GM12878 (cell line): ENCODE data around the gene IFRD1. TPM values are rescaled to one million over a fixed set of nuclear protein-coding genes. Genes with fewer than 3 reads are reported as not detected.

Experiments
- ATAC-seq: fragments of 200-7000 bp; cut with Tn5 transposase; 3 replicates; pipeline ENCODE4 v1.9.1; 2020; ENCODE audit warnings: mild to moderate bottlenecking, moderate library complexity
- BruUV-seq: library from RNA; stranded (reverse); fragments of 400-500 nt; replicated peaks from 2 replicates; lab custom pipeline; 2021; lab: Mats Ljungman, UMichigan
- CTCF ChIA-PET: fragments of 300-600 bp; sonication (Branson Sonifier 250); formaldehyde crosslinking; extraction: SDS; loops from one replicate; lab custom pipeline; 2021; ENCODE audit warnings: inconsistent platforms; lab: Yijun Ruan, JAX
- POLR2A ChIA-PET: fragments of 350-600 bp; formaldehyde crosslinking; extraction: SDS; loops from one replicate; lab custom pipeline; 2021; ENCODE audit warnings: inconsistent platforms; lab: Charles Lee
- RAD21 ChIA-PET: fragments of 300-600 bp; sonication (Branson Sonifier 250); formaldehyde crosslinking; loops from one replicate; lab custom pipeline; 2023; ENCODE audit warnings: antibody characterized with exemption; ENCODE audit not compliant: unreplicated experiment; lab: Charles Lee
- SMC1A ChIA-PET: fragments of 300-600 bp; sonication (Branson Sonifier 250); formaldehyde crosslinking; loops from one replicate; lab custom pipeline; 2023; ENCODE audit not compliant: unreplicated experiment, uncharacterized antibody; lab: Charles Lee
- DNase-seq: peaks from one replicate; pipeline ENCODE4 v3.0.0-alpha.2; 2011; ENCODE audit warnings: low read depth, low spot score
- FAIRE-seq: peaks from 3 replicates; lab custom pipeline; 2011; peaks lifted over from hg19 to GRCh38; lab: Jason Lieb, UNC
- H2AFZ ChIP-seq: 2 replicates; pipeline ENCODE4 v1.6.0; 2011; ENCODE audit warnings: low read depth, low read length, control low read depth; ENCODE audit not compliant: control insufficient read depth
- H3K27ac ChIP-seq: 2 replicates; pipeline ENCODE4 v1.5.1; 2011; ENCODE audit warnings: control low read depth; ENCODE audit not compliant: control insufficient read depth, insufficient read depth
- H3K27me3 ChIP-seq, 2 experiments: replicated peaks in 1 of 2; 2 replicates each; pipeline versions ENCODE4 v1.6.0 to v1.6.1; 2011; ENCODE audit warnings: low read length in 1 of 2; ENCODE audit not compliant: control insufficient read depth in 2 of 2, insufficient read depth in 2 of 2
- H3K36me3 ChIP-seq, 2 experiments: 2 replicates each; pipeline ENCODE4 v1.5.1; 2011; ENCODE audit warnings: low read length in 1 of 2; ENCODE audit not compliant: control insufficient read depth in 2 of 2, insufficient read depth in 2 of 2
- H3K4me1 ChIP-seq: 2 replicates; pipeline ENCODE4 v1.6.1; 2011; ENCODE audit warnings: mild to moderate bottlenecking, low read length, moderate library complexity, mixed read lengths; ENCODE audit not compliant: control insufficient read depth, insufficient read depth
- H3K4me2 ChIP-seq: 2 replicates; pipeline ENCODE4 v1.6.0; 2011; ENCODE audit warnings: control low read depth; ENCODE audit not compliant: control insufficient read depth, insufficient read depth
- H3K4me3 ChIP-seq: fragments of 200-600 bp; sonication (generic); 2 replicates; pipeline ENCODE4 v1.5.1; 2016
- H3K79me2 ChIP-seq: 2 replicates; pipeline ENCODE4 v1.6.0; 2011; ENCODE audit warnings: low read length; ENCODE audit not compliant: control insufficient read depth, insufficient read depth
- H3K9ac ChIP-seq: 2 replicates; pipeline ENCODE4 v1.8.0; 2011; ENCODE audit warnings: low read length, control low read depth, mixed read lengths; ENCODE audit not compliant: control insufficient read depth, insufficient read depth
- H3K9me3 ChIP-seq: replicated peaks from 3 replicates; pipeline ENCODE4 v1.5.1; 2011; ENCODE audit warnings: mild to moderate bottlenecking, low read length; ENCODE audit not compliant: control insufficient read depth, insufficient read depth
- H4K20me1 ChIP-seq: 2 replicates; pipeline ENCODE4 v1.6.0; 2011; ENCODE audit not compliant: control insufficient read depth, insufficient read depth
- BMI1 ChIP-seq: fragments of 450-650 bp; IDR thresholded peaks from 2 replicates; pipeline ENCODE4 v1.6.1; 2016; ENCODE audit warnings: mild to moderate bottlenecking, moderate library complexity, borderline replicate concordance
- EED ChIP-seq: sonication (generic); IDR thresholded peaks from 2 replicates; pipeline ENCODE4 v1.6.1; 2016; ENCODE audit warnings: antibody characterized with exemption, low read depth
- FOS ChIP-seq: IDR thresholded peaks from 3 replicates; pipeline ENCODE4 v1.6.1; 2011; ENCODE audit warnings: borderline replicate concordance; ENCODE audit not compliant: insufficient read length; ENCODE audit errors: extremely low read depth
- HSF1 ChIP-seq: fragments of 150-350 bp; IDR thresholded peaks from 2 replicates; pipeline ENCODE4 v1.6.1; 2014; ENCODE audit warnings: mild to moderate bottlenecking, low read depth, low read length
- MYB ChIP-seq: fragments of 150-350 bp; IDR thresholded peaks from 2 replicates; pipeline ENCODE4 v1.6.1; 2014; ENCODE audit warnings: mild to moderate bottlenecking, low read depth, low read length, borderline replicate concordance
- NFIC ChIP-seq: IDR thresholded peaks from 2 replicates; pipeline ENCODE4 v1.6.1; 2012; ENCODE audit warnings: low read depth, mild to moderate bottlenecking, inconsistent platforms, low read length, moderate library complexity
- NFYB ChIP-seq: IDR thresholded peaks from 2 replicates; pipeline ENCODE4 v1.6.1; 2011; ENCODE audit warnings: low read depth, mild to moderate bottlenecking, low read length, improper control_type of control experiment, moderate library complexity; ENCODE audit not compliant: insufficient read depth
- POLR2A ChIP-seq: IDR thresholded peaks from 2 replicates; pipeline ENCODE4 v1.6.1; 2011; ENCODE audit warnings: low read depth, mild to moderate bottlenecking, low read length
- POLR2AphosphoS5 ChIP-seq: IDR thresholded peaks from 2 replicates; pipeline ENCODE4 v1.6.1; 2011; ENCODE audit warnings: mild to moderate bottlenecking, low read length, inconsistent platforms
- SMAD5 ChIP-seq: IDR thresholded peaks from 2 replicates; pipeline ENCODE4 v1.6.1; 2016; ENCODE audit warnings: antibody characterized with exemption, low read depth
- SPI1 ChIP-seq: IDR thresholded peaks from 2 replicates; pipeline ENCODE4 v1.6.1; 2011; ENCODE audit warnings: low read depth, mild to moderate bottlenecking, low read length, moderate library complexity, borderline replicate concordance; ENCODE audit not compliant: insufficient read depth
- WGBS: methylation state at CpG from one replicate; pipeline ENCODE4 v1.1.6; 2016; ENCODE audit warnings: low lambda C conversion rate; ENCODE audit not compliant: insufficient replicate concordance, insufficient coverage; ENCODE audit errors: missing lambda C conversion rate; 5-methylcytosine and 5-hydroxymethylcytosine counted together
- in situ Hi-C: fragments of 300-500 bp; cut with MboI; formaldehyde crosslinking; loops from 9 replicates; pipeline ENCODE4 v1.14.3; 2018; ENCODE audit warnings: mixed read lengths
- intact Hi-C: fragments of 100-400 bp; cut with micrococcal nuclease; formaldehyde crosslinking; loops from one replicate; pipeline ENCODE4 v1.14.2; 2022; ENCODE audit not compliant: unreplicated experiment
- polyA plus RNA-seq, 11 experiments: library from polyadenylated mRNA; depleted of rRNA in 4 of 11; unstranded in 6 of 11; stranded (reverse) in 5 of 11; fragments of >200 nt; fragmentation: Nextera tagmentation in 4 of 11; fragmentation: Illumina TruSeq in 1 of 11; extraction: Ambion mirVana in 4 of 11; extraction: Trizol in 1 of 11; gene quantifications; 1 replicate in 1 of 11; 2 replicates in 10 of 11; pipeline versions ENCODE4 v1.2.1 to v1.2.3, GENCODE V29; 2011 to 2016; ENCODE audit warnings: inconsistent platforms in 2 of 11, missing spikeins in 2 of 11, low read depth in 1 of 11
- total RNA-seq, 4 experiments: library from RNA; depleted of rRNA in 3 of 4; stranded (reverse); fragments of >200 nt in 3 of 4; fragmentation: Illumina TruSeq in 1 of 4; extraction: Trizol in 1 of 4; gene quantifications; 2 replicates each; pipeline versions ENCODE4 v1.2.1 to v1.2.3, GENCODE V29; 2013 to 2021
- TF ChIP-seq, protein P1 (sequence below): fragments of 450-650 bp; IDR thresholded peaks from 2 replicates; pipeline ENCODE4 v1.6.1; 2017; ENCODE audit warnings: mild to moderate bottlenecking, low read depth, inconsistent platforms; ENCODE audit not compliant: poor library complexity, severe bottlenecking
- TF ChIP-seq, protein P2 (sequence below): IDR thresholded peaks from 2 replicates; pipeline ENCODE4 v1.6.1; 2011; ENCODE audit warnings: mild to moderate bottlenecking, low read depth, low read length, moderate library complexity; ENCODE audit not compliant: insufficient replicate concordance

Gene IFRD1
- total and polyA plus RNA-seq, 10 of the 15 experiments (the other 5 are each of a cell fraction or from before 2014, with no cell fraction given), result 9.6 to 31.1 (median 19.9) TPM

DNA sequence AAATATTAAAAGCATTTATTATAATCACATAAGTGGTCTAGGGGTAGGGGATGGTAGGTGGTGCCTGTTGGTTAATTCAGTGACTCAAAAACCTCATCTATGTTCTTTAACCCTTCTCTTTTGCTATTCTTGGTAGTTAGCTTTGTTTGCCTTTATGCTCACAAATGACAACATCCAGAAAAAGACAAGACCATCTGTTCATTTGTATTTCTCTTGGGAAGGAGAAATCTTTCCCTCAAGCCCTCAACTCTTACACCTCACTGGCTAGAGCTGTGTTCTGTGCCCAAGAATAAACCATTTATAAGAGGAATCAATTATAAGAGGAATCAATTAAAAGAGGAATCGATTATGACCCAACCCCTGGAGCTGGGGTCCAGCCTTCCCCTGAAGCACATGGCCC lies 10.8 kb upstream of the IFRD1 start:
- TF ChIP-seq POLR2A (no peak), SPI1 (no peak)
- TF ChIP-seq, protein P1, sequence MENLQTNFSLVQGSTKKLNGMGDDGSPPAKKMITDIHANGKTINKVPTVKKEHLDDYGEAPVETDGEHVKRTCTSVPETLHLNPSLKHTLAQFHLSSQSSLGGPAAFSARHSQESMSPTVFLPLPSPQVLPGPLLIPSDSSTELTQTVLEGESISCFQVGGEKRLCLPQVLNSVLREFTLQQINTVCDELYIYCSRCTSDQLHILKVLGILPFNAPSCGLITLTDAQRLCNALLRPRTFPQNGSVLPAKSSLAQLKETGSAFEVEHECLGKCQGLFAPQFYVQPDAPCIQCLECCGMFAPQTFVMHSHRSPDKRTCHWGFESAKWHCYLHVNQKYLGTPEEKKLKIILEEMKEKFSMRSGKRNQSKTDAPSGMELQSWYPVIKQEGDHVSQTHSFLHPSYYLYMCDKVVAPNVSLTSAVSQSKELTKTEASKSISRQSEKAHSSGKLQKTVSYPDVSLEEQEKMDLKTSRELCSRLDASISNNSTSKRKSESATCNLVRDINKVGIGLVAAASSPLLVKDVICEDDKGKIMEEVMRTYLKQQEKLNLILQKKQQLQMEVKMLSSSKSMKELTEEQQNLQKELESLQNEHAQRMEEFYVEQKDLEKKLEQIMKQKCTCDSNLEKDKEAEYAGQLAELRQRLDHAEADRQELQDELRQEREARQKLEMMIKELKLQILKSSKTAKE, result no peak
- TF ChIP-seq, all 136 proteins: peak for 0
- BruUV-seq, result no TSS peak
- ATAC-seq, result no peak
- SMC1A ChIA-PET, result no interaction called here
- 93% methylated on average over 1 of the region's 1 CpG for WGBS
- no peak overlapping the region for H2AFZ ChIP-seq
- intact Hi-C loops (no loop called here), in situ Hi-C loops (no loop called here)
- FAIRE-seq, result no peak
- no peak overlapping the region for H3K9ac ChIP-seq
- RAD21 ChIA-PET, result no interaction called here
- no peaks in the 10 kb centered on the region for H4K20me1 ChIP-seq
- H3K27me3 ChIP-seq, result no peaks in the 10 kb centered on the region
- H3K4me3 ChIP-seq, result no peak overlapping the region
- no peaks in the 10 kb centered on the region for H3K36me3 ChIP-seq
- CTCF ChIA-PET, result no interaction called here
- peaks cover 6% of the 10 kb centered on the region; the same call in 1 of the 2 replicates for H3K4me1 ChIP-seq
- no peaks in the 10 kb centered on the region for H3K9me3 ChIP-seq
- no peak overlapping the region for H3K4me2 ChIP-seq
- no peak overlapping the region for H3K27ac ChIP-seq
- POLR2A ChIA-PET, result no interaction called here
- no peaks in the 10 kb centered on the region for H3K79me2 ChIP-seq
- DNase-seq, result no peak

DNA sequence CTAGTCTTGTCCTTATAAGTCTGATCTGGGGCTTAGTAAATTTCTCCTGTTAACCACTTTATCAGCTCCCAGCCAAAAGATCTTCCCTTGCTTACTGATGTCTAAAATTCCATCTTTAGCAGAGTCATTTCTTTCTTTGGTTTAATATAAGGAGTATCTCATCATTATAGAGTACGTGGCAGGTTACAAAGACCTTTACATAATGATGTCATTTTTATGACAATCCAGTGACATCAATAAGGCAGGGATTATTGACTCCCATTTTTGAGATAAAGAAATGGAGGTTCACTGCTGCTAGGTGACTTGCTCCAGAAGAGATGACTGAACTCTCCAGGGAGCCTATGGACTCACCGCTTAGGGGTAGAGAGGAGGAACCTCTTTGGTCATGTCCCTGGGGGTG lies 8.1 kb upstream of the IFRD1 start:
- in situ Hi-C loops, result no loop called here
- FAIRE-seq, result no peak
- TF ChIP-seq BMI1, result no peak
- TF ChIP-seq, protein P2, sequence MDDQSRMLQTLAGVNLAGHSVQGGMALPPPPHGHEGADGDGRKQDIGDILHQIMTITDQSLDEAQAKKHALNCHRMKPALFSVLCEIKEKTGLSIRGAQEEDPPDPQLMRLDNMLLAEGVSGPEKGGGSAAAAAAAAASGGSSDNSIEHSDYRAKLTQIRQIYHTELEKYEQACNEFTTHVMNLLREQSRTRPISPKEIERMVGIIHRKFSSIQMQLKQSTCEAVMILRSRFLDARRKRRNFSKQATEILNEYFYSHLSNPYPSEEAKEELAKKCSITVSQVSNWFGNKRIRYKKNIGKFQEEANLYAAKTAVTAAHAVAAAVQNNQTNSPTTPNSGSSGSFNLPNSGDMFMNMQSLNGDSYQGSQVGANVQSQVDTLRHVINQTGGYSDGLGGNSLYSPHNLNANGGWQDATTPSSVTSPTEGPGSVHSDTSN, result no peak
- TF ChIP-seq NFYB, result no peak
- TF ChIP-seq POLR2AphosphoS5, result no peak
- no peak for TF ChIP-seq SPI1
- no peak for TF ChIP-seq FOS
- no peak for TF ChIP-seq SMAD5
- TF ChIP-seq MYB, result no peak
- no peak for TF ChIP-seq EED
- no peak for TF ChIP-seq NFIC
- no peak for TF ChIP-seq HSF1

More for the DNA sequence above, 8.1 kb upstream of the IFRD1 start:
- H2AFZ ChIP-seq, result no peak overlapping the region
- no peaks in the 10 kb centered on the region for H3K27me3 ChIP-seq
- RAD21 ChIA-PET, result no interaction called here
- intact Hi-C loops, result no loop called here
- no peak overlapping the region for H3K4me2 ChIP-seq
- SMC1A ChIA-PET, result interaction anchor here (1.2 to 1.9 kb wide), 2 partner anchors 8 to 14 kb away, joined by 4 to 5 read pairs; partner anchors contain the start of gene IFRD1
- H3K4me3 ChIP-seq, result no peak overlapping the region
- no peak overlapping the region for H3K9ac ChIP-seq
- H3K36me3 ChIP-seq, result no peaks in the 10 kb centered on the region
- H3K4me1 ChIP-seq, result peaks cover 6% of the 10 kb centered on the region; the same call in 1 of the 2 replicates
- DNase-seq (no peak), ATAC-seq (no peak)
- CTCF ChIA-PET, result no interaction called here
- no TSS peak for BruUV-seq
- POLR2A ChIA-PET, result interaction anchor here (0.9 kb wide), 1 partner anchor 8 kb away, joined by 3 read pairs; the partner anchor contains the start of gene IFRD1
- H3K79me2 ChIP-seq, result no peaks in the 10 kb centered on the region
- H3K27ac ChIP-seq, result no peak overlapping the region
- no peaks in the 10 kb centered on the region for H4K20me1 ChIP-seq
- H3K9me3 ChIP-seq, result no peaks in the 10 kb centered on the region
- 53% methylated on average over 2 of the region's 2 CpGs for WGBS
